Measurements from ENCODE around the gene LCMT2.

Gene LCMT2

GRCh38 chr15:43360821-43361220 is 30.4 kb upstream of the LCMT2 start:
- TF ChIP-seq, protein P1, sequence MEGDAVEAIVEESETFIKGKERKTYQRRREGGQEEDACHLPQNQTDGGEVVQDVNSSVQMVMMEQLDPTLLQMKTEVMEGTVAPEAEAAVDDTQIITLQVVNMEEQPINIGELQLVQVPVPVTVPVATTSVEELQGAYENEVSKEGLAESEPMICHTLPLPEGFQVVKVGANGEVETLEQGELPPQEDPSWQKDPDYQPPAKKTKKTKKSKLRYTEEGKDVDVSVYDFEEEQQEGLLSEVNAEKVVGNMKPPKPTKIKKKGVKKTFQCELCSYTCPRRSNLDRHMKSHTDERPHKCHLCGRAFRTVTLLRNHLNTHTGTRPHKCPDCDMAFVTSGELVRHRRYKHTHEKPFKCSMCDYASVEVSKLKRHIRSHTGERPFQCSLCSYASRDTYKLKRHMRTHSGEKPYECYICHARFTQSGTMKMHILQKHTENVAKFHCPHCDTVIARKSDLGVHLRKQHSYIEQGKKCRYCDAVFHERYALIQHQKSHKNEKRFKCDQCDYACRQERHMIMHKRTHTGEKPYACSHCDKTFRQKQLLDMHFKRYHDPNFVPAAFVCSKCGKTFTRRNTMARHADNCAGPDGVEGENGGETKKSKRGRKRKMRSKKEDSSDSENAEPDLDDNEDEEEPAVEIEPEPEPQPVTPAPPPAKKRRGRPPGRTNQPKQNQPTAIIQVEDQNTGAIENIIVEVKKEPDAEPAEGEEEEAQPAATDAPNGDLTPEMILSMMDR (IDR thresholded peaks at IDR 0.05): no peak

GRCh38 chr15:43352693-43353382 is 22.5 kb upstream of the LCMT2 start:
- TF ChIP-seq, protein P1 (IDR thresholded peaks at IDR 0.05): no peak

DNA sequence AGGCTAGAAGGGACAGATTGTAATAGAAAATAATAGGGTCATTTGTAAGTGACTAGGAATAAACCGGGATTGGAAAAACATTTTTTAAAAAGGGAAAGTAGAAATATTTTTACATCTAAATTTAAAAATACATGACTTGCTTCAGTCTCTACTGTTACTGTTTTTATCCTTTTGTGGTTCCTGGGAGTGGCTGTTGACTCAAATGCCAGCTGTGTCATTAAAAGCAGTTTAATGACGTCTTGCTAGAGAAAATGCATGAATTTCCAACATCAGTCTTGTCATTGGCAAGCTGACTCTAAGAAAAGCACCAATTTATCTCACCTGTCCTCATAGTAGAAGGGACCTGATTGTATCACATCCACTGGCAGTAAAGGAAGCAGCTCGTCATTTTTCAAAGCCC is 16.7 kb upstream of the LCMT2 start:
- TF ChIP-seq, protein P1 (IDR thresholded peaks at IDR 0.05): no peak

DNA sequence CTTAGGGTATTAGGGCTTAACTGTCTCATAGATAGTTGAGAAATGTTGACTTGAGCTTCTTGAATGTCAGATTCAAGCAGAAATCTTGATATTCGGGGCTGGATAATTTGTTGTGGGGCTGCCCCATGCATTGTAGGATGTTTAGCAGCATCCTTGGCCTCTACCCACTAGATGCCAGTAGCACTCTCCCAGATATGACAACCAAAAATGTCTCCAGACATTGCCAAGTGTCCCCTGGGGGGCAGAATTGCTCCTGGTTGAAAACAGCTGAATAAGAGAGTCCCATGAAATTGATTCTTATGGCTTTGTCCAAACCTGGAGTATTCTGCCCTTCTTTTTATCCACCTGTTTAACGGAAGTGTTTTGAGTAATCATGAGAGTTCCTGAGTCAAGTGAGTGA is 15.9 kb upstream of the LCMT2 start:
- TF ChIP-seq, protein P1 (IDR thresholded peaks at IDR 0.05): no peak

- TF ChIP-seq, protein P1 (IDR thresholded peaks at IDR 0.05): no peak
Observed at GRCh38 chr15:43330780-43331087, 361 bp upstream of the LCMT2 start.

DNA sequence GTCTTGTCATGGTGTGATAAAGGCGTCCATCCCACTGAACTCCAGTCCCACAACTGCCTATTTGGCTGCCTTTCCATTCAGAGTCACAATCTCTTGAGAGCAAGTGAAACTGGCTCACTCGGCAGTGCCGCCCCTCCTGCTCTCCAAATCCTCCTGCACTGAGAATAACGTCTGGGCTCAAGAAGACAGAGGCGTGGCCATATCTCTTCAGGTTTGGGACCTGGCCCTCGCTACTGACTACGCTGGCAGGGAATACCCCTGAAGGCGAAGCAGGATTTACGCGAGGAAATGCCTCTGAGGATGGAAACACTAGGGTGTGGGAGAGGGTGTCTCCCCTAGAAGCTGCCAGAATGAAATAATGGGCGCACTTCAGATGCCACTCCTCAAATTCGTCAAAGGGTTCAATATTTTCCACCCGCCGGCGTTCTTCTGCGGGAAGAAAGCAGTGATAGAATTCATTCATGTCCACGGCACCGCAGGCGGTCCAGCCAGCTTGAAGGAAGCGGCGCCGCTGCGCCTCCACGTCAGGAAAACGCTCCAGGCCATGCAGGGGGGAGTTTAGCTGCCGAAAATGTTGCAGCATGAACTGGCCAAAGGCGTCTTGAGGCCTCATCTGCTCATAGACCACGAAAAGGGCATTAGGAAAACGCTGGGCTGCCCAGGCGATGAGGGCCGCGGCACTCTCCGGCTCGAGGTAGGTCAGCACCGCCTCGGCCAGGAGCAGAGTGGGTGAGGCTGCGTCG is 985 bp downstream of the LCMT2 start:
- TF ChIP-seq, protein P1 (IDR thresholded peaks at IDR 0.05): no peak

DNA sequence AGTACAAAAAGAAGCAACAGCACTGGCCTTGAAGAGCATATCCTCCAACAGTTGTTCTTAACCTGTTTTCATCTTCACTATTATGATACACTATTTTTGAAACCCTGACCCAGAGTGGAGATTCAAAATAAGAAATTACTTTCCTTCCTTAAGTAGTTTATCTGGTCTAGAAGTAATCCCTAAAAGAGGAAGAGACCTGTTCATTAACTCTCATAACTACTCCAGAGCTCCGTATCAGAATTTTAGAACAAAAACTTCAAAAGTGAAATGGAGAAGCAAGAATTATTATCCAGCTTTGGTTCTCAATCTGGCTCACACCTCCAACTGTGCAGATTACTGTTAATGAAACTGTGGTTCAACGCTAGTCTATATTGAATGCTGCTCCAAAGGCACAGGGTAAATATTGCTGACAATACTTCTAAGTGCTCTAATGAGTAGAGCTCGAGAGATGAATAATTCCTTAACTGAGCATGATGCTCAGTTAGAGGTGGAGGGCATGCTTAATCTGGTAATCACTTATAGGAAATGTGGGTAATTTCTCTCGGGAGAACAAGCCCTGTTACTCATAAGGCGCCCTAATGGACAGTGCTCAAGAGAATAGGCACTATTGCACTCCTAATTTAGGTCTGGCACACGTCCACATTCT is 5.2 kb downstream of the LCMT2 start:
- TF ChIP-seq, protein P1 (IDR thresholded peaks at IDR 0.05): no peak

All from LNCAP (cell line).